GM13977 (cell line): ENCODE results near the gene GLDC.
"Not testable (repeated sequence)": the region's sequence is repeated elsewhere in the genome, so short reads cannot be mapped to it uniquely, and the experiment has no call there.

Source experiments
- DNase-seq: peaks from one replicate; pipeline ENCODE4 v3.0.0; 2012; ENCODE audit warnings: low spot score
- in situ Hi-C: fragments of 300-500 bp; cut with MboI; formaldehyde crosslinking; loops from one replicate; pipeline ENCODE4 v1.12.0; 2022; ENCODE audit warnings: low sequenced_read_pairs, low pct_unique_long_range_greater_than_20kb, mixed read lengths, inconsistent platforms; ENCODE audit not compliant: unreplicated experiment
- TF ChIP-seq, protein P1 (sequence below): IDR thresholded peaks from 2 replicates; pipeline ENCODE4 v1.5.1; 2012; ENCODE audit warnings: mild to moderate bottlenecking, control low read depth; ENCODE audit not compliant: insufficient read depth; ENCODE audit errors: extremely low read depth, missing control alignments

Gene GLDC

DNA sequence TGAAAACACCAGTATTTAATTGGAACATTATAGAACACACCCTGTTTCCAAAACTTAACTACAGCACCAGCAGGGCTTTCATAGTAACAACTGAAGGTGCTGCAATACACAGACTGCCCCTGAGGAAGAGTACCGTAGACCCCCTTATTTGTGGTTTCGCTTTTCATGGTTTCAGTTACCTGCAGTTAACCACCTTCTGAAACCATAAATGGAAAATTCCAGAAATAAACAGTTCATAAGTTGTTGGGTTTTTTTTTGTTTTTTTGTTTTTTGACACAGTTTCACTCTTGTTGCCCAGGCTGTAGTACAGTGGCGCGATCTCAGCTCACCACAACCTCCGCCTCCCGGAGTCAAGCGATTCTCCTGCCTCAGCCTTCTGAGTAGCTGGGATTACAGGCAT is 9.5 kb upstream of the GLDC start:
- TF ChIP-seq, protein P1, sequence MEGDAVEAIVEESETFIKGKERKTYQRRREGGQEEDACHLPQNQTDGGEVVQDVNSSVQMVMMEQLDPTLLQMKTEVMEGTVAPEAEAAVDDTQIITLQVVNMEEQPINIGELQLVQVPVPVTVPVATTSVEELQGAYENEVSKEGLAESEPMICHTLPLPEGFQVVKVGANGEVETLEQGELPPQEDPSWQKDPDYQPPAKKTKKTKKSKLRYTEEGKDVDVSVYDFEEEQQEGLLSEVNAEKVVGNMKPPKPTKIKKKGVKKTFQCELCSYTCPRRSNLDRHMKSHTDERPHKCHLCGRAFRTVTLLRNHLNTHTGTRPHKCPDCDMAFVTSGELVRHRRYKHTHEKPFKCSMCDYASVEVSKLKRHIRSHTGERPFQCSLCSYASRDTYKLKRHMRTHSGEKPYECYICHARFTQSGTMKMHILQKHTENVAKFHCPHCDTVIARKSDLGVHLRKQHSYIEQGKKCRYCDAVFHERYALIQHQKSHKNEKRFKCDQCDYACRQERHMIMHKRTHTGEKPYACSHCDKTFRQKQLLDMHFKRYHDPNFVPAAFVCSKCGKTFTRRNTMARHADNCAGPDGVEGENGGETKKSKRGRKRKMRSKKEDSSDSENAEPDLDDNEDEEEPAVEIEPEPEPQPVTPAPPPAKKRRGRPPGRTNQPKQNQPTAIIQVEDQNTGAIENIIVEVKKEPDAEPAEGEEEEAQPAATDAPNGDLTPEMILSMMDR = no peak
- no peak for DNase-seq
- in situ Hi-C loops = no loop called here

DNA sequence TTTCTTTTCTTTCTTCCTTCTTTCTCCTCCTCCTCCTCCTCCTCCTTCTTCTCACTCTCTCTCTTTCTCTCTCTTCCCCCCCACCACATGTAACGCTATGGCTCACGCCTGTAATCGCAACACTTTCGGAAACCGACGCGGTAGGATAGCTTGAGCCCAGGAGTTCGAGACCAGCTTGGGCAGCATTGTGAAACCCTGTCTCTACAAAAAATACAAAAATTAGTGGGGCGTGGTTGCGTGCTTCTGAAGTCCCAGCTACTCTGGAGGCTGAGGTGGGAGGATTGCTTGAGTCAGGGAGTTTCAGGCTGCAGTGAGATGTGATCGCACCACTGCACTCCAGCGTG is 736 bp upstream of the GLDC start:
- in situ Hi-C loops = no loop called here
- no peak for DNase-seq
- TF ChIP-seq, protein P1 = no peak

DNA sequence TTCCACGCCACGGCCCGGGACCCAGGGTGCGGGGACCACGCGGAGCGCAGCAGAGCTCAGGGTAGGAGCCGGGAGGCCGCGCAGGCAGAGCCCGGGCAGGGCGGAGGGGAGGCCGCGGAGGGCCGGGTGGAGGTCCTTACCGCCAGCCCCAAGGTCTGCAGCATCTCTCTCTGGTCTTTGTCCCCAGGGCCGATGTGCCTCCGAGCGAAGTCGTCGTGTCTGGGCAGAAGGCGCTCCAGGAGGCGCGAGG is 499 bp downstream of the GLDC start:
- DNase-seq = peak; percentile 48
- in situ Hi-C loops = not testable (repeated sequence)

DNA sequence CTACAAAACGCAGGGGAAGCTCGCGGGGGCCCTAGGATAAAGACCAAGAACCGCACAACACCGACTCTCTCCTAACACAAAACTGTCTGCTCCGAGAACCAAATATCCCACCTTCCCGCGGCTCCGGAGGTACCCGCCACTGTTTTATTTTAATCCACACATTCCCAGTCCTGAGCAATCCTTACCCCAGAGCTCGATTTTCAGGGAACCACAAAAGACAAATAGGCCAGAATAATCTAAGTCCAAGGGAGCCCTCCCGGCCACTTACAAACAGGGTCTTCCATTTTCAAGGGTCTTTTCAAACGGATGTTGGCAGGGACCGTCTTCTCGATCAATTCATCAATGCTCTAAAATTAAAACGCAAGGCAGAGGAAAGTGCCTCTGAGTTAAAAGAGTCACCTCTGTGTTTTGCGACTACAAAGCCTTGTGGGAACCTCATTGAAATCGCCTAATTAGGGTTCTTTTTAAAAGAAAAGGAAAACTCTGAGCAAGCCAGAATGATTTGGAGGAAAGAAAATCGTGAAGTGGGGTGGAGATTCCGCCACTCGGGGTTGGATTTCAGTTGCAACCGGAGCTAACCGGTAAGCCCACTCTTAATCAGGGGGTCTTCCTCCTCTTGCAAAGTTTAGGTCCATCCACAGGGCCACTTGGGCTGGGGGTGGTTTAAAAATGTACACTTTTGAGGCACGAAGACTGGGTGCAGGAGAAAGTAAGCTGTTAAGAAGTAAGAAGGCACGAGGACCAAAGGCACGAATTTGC is 1.0 kb downstream of the GLDC start:
- TF ChIP-seq, protein P1 = no peak
- in situ Hi-C loops = no loop called here
- DNase-seq = no peak

DNA sequence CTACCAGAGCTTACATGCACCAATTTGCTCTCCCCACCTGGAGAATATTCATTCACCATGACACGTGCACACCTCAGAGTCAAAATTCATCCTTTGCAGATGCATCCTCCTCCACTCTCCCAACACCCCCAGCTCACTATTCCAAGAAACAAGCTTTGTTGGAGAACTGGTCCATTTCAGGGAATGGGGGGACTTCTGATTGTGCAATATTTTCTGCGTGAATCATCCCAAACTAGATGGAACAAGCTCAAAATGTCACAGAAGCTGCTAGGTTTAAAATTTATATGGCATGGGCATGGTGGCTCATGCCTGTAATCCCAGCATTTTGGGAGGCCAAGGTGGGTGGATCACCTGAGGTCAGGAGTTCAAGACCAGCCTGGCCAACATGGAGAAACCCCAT is 3.6 kb downstream of the GLDC start:
- no peak for DNase-seq
- TF ChIP-seq, protein P1 = no peak
- in situ Hi-C loops = no loop called here

DNA sequence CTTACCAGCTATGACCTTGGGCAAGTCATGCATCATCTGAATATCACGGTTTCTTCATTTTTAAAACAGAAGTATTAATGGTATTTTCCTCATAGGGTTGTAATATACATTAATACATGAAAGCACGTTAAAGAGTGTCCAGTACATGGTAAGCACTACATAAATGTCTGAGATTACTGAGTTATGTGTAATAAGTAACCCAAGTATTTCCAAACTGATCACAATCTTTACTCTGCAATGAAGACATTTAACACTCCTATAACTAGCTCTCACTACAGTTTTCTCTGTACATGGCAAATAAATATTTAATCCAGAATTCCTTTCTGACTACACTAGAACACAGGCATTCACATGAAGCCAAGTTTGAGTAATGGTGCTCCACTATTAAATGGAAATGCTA is 4.0 kb downstream of the GLDC start:
- in situ Hi-C loops = no loop called here
- DNase-seq = no peak
- TF ChIP-seq, protein P1 = no peak

DNA sequence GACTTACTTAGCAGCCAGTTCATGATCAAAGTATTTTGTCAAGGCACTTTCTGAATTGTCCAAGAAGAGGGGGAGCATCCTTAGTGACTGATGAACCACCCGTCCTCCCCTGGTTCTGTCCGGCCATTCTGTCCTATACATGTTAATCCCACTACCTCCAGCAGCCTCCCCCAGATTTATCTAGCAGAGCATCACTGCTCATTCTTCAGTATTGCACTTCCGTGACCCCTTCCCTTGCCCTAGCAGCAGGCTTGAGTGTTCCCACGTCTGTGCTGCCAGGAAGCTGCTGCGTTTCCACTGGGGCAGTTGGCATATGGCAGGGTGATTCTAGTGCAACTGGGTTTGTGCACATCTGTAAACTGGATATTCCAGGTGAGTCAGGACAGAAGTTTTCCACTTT is 4.5 kb downstream of the GLDC start:
- TF ChIP-seq, protein P1 = no peak
- in situ Hi-C loops = no loop called here
- DNase-seq = no peak
